GM21360 (cell line): ENCODE results near the gene RHOT1.
A peak's percentile ranks its signal among the peaks of the same experiment; 100 is the strongest.
"Not testable (repeated sequence)": the region's sequence is repeated elsewhere in the genome, so short reads cannot be mapped to it uniquely, and the experiment has no call there.

Source experiments
- ATAC-seq: cut with Tn5 transposase; IDR thresholded peaks from one replicate; pipeline ENCODE4 v1.9.1; 2021; ENCODE audit warnings: mild to moderate bottlenecking, moderate library complexity; ENCODE audit not compliant: unreplicated experiment

RHOT1 gene

GRCh38 chr17:32142038-32142856 is at the start of gene RHOT1:
RHOT1 (plus strand) TSS chr17:32142502; CDS start chr17:32142693, 191 bp downstream.
- ATAC-seq, result peak; percentile 70

GRCh38 chr17:32099686-32100085 is 42.6 kb upstream of the RHOT1 start:
- no peak for ATAC-seq

- not testable (repeated sequence) for ATAC-seq
Measured at GRCh38 chr17:32100323-32100722, 42.0 kb upstream of the RHOT1 start.

- no peak for ATAC-seq
Measured at GRCh38 chr17:32100971-32101631, 41.2 kb upstream of the RHOT1 start.

- no peak for ATAC-seq
Measured at GRCh38 chr17:32102172-32102571, 40.1 kb upstream of the RHOT1 start.

GRCh38 chr17:32102646-32103186 is 39.6 kb upstream of the RHOT1 start:
- ATAC-seq, result no peak

- ATAC-seq, result no peak
Measured at GRCh38 chr17:32103476-32104113, 38.7 kb upstream of the RHOT1 start.

GRCh38 chr17:32104158-32104557 is 38.1 kb upstream of the RHOT1 start:
- no peak for ATAC-seq

- not testable (repeated sequence) for ATAC-seq
Measured at GRCh38 chr17:32106471-32106981, 35.8 kb upstream of the RHOT1 start.

- ATAC-seq, result not testable (repeated sequence)
Measured at GRCh38 chr17:32107194-32107593, 35.1 kb upstream of the RHOT1 start.

GRCh38 chr17:32110596-32110995 is 31.7 kb upstream of the RHOT1 start:
- no peak for ATAC-seq

GRCh38 chr17:32111141-32111771 is 31.0 kb upstream of the RHOT1 start:
- ATAC-seq, result no peak

- ATAC-seq, result no peak
Measured at GRCh38 chr17:32112416-32112815, 29.9 kb upstream of the RHOT1 start.

GRCh38 chr17:32114536-32114935 is 27.8 kb upstream of the RHOT1 start:
- no peak for ATAC-seq

- ATAC-seq, result not testable (repeated sequence)
Measured at GRCh38 chr17:32115546-32115945, 26.8 kb upstream of the RHOT1 start.

GRCh38 chr17:32116937-32117336 is 25.4 kb upstream of the RHOT1 start:
- ATAC-seq, result no peak

- ATAC-seq, result no peak
Measured at GRCh38 chr17:32117399-32117798, 24.9 kb upstream of the RHOT1 start.

- not testable (repeated sequence) for ATAC-seq
Measured at GRCh38 chr17:32118088-32118487, 24.2 kb upstream of the RHOT1 start.

- ATAC-seq, result no peak
Measured at GRCh38 chr17:32118835-32119234, 23.5 kb upstream of the RHOT1 start.

- ATAC-seq, result no peak
Measured at GRCh38 chr17:32120141-32120540, 22.2 kb upstream of the RHOT1 start.

GRCh38 chr17:32120716-32121115 is 21.6 kb upstream of the RHOT1 start:
- ATAC-seq, result no peak
